GM21526 (cell line): Measurements from ENCODE around the gene SHISA8.

Source experiments
- ATAC-seq: cut with Tn5 transposase; IDR thresholded peaks from one replicate; pipeline ENCODE4 v1.9.1; 2021; ENCODE audit warnings: moderate library complexity; ENCODE audit not compliant: unreplicated experiment, low FRiP score

Gene SHISA8

GRCh38 chr22:41915786-41916493 is 1.1 kb upstream of the SHISA8 start:
- no peak for ATAC-seq

DNA sequence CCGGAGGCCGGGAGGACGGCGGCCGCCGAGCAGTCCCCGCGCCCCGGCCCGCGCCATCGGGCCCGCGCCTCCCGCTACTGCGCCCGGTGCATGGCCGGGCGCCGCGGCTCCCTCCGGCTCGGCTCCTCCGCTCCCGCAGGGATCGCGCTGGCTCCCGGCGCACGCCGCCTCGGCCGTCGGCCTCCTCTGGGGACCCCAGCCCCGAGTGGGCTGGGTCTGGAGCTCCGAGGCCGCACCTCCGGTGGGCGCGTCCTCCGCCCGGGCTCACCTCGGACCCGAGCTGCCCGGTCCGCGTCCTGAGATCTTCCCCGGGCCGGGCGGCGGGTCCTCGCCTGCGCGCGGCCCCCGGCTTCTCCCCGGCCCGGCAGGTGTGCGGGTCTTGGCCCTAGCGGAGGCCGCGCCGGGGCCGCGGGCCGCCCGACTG is 251 bp downstream of the SHISA8 start:
- ATAC-seq = no peak

GRCh38 chr22:41913842-41914534 is 886 bp downstream of the SHISA8 start:
- no peak for ATAC-seq

GRCh38 chr22:41913040-41913719 is 1.7 kb downstream of the SHISA8 start:
- ATAC-seq = no peak

- no peak for ATAC-seq
Measured at GRCh38 chr22:41912338-41913039, 2.4 kb downstream of the SHISA8 start.

DNA sequence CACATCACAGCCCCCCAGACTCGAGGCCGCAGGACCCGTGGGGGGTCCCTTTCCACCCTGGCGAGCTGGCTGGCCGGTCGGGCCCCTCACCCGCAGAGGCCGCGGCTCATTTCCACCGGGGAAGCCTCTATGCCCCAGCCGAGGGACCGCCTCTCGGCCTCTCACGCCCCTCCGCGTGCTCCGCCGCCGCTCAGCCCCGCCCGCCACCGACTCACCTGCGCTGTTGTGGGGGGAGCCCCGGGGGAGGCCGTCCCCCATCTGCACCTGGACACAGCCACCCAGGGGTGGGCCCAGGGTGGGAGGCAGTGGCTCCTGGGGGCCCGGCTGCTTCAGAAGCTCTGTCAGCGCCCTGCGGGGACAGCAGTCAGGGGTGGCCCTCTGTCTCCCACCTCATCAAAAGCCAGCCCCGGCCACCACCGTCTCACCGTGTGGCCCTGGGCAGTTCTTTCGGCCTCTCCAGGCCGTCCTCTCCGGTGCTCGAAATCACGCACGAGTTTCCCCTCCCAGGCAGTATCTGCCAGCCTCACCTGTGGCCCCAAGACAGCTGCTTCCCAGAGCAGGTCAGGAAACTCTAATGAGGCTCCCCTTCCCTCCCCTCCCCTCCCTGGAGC is 3.8 kb downstream of the SHISA8 start:
- ATAC-seq = no peak

DNA sequence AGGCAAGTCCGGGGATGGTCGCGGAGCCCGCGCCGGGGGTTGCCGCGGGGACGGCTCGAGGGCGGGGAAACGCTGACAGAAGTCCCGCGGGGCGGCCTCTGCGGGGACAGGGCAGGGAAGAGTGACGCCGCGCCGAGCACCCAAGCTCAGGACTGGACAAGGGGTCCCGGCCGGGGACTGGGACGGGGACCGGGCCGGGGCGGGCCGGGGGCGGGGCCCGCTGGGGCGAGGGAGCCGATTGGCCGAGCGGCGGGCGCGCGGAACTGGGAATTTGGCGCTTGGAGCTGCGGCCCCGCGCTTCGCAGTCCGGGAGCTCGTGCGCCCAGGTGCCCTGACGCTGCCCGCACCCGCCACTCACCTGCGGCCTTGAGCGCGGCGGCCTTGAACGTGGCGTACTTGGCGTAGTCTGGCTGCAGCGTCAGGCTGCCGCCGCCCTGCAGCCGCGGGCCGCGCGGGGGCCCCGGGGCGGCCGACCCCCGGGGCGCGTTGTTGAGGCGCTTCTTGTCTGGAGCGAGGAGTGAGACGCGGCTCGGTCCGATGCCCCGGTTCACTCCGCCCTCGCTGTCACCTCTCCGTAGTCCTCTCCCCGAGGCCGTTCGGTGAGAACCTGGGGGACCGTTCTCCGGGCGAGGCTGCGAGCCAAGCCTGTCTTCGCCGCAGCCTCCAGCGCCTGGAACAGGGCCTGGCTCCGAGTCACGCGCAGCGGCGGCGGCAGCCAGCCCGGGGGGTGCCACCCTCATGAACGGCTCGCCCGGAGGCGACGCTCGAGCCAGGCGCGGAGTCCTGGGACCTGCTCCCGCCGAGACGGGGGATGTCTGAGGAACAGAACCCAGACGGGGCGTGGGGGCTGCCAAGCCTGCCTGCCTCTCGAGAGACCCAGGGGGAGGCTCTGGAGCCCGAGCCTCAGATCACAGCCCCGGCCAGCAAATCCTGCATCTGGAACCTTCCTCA is 4.5 kb downstream of the SHISA8 start:
- ATAC-seq = no peak

- ATAC-seq = no peak
Measured at GRCh38 chr22:41909310-41910049, 5.4 kb downstream of the SHISA8 start.

DNA sequence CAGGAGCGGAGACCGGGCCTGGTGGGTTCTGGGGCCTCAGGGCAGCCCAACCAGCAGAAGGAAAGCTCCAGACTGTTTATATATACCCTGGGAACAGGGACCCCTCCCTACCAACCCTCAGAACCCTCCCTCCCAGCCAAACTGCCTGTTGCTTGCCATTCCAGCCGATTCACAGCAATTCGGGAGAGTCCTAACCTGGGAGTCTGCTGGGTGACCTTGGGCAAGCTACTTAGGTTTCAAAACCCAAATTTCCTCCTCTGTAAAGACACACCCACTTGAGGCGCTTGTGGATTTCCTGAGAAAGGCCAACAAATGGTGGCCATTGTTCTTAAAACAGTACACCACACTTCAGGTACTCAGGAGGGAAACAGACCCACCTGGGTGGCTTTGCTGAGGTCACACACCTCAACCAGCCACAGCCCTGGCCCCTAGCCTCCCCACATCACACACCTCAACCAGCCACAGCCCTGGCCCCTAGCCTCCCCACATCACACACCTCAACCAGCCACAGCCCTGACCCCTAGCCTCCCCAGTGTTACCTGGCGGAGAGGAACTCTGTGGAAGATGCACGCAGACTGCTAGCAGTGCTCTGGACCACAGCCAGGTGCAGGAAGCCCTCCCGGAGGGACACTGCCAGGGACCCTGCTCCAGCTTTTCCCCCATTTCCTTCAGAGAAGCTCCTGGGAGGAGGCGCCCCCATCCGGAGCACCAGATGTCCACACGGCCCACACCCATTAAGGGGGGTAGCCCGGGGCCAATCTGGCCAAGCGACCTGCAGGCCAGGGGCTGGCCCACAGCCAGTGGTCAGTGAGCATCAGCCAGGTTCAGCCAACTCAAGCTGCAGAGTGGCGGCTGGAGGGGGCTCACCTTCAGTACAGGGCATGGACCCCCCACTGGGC is 6.2 kb downstream of the SHISA8 start:
- ATAC-seq = no peak

GRCh38 chr22:41907436-41908401 is 7.2 kb downstream of the SHISA8 start:
- no peak for ATAC-seq

GRCh38 chr22:41906822-41907221 is 8.1 kb downstream of the SHISA8 start:
- ATAC-seq = no peak

- no peak for ATAC-seq
Measured at GRCh38 chr22:41905411-41906202, 9.3 kb downstream of the SHISA8 start.

- ATAC-seq = no peak
Measured at GRCh38 chr22:41904450-41905410, 10.1 kb downstream of the SHISA8 start.

- ATAC-seq = no peak
Measured at GRCh38 chr22:41902932-41903421, 11.9 kb downstream of the SHISA8 start.

DNA sequence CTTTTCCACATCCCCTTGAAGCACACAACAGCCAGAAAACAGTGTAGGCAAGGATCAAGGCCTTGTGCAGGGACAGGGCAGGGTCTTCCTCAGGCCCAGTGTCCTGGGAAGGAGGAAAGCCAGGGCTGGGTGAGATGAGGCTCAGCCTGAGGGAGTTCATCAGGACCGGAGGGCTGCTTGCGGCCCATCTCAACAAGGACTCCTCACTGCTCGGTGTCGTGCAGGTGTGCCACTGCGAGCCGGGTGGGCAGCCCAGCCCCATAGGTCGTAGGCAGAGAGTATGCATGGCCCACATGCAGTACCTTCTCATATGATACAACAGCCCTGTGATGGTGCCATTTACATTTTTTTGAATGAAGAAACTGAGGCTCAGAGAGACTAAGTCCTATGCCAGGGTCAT is 12.9 kb downstream of the SHISA8 start:
- ATAC-seq = no peak
